SK-N-SH (cell line): ENCODE data around the gene PDE11A. TPM values are rescaled to one million over a fixed set of nuclear protein-coding genes. Genes with fewer than 3 reads are reported as not detected.

Source experiments
- CTCF ChIA-PET: fragments of 300-600, 350-600 bp; formaldehyde crosslinking; extraction: SDS; loops from one replicate; lab custom pipeline; 2021; lab: Yijun Ruan, JAX
- POLR2A ChIA-PET: fragments of 350-600 bp; sonication (Branson Sonifier 250); formaldehyde crosslinking; extraction: SDS; loops from one replicate; lab custom pipeline; 2020; ENCODE audit warnings: antibody characterized with exemption, inconsistent platforms; lab: Yijun Ruan, JAX
- DNase-seq: peaks from one replicate; pipeline ENCODE4 v3.0.0; 2012
- H2AFZ ChIP-seq: fragments of 200-600 bp; sonication (generic); 2 replicates; pipeline ENCODE4 v1.8.1; 2016; ENCODE audit warnings: antibody characterized with exemption, mild to moderate bottlenecking, low read depth
- H3F3A ChIP-seq: fragments of 200-600 bp; sonication (generic); replicated peaks from 2 replicates; pipeline ENCODE3; 2016; ENCODE audit warnings: antibody characterized with exemption, mild to moderate bottlenecking; ENCODE audit not compliant: insufficient read depth
- H3K27ac ChIP-seq, 2 experiments: fragments of 200-500 bp in 1 of 2; fragments of 200-600 bp in 1 of 2; sonication (Bioruptor generic) in 1 of 2; sonication (generic), shearing (Covaris generic) in 1 of 2; 2 replicates each; pipeline versions ENCODE4 v1.5.1 to v1.6.1; 2014 to 2016; ENCODE audit warnings: low read depth in 2 of 2, inconsistent platforms in 1 of 2, low read length in 1 of 2, mild to moderate bottlenecking in 1 of 2, mixed read lengths in 1 of 2
- H3K27me3 ChIP-seq: fragments of 200-600 bp; sonication (generic), shearing (Covaris generic); 2 replicates; pipeline ENCODE4 v1.6.1; 2016; ENCODE audit warnings: mixed run types; ENCODE audit not compliant: insufficient read depth
- H3K36me3 ChIP-seq, 2 experiments: fragments of 200-500 bp in 1 of 2; fragments of 200-600 bp in 1 of 2; sonication (Bioruptor generic) in 1 of 2; sonication (generic) in 1 of 2; replicated peaks in 1 of 2; 2 replicates each; pipeline versions ENCODE3 to v1.5.1; 2014 to 2016; ENCODE audit warnings: low read length in 1 of 2, mild to moderate bottlenecking in 1 of 2; ENCODE audit not compliant: insufficient read depth in 2 of 2, control insufficient read depth in 1 of 2
- H3K4me1 ChIP-seq, 2 experiments: fragments of 200-500 bp in 1 of 2; fragments of 200-600 bp in 1 of 2; sonication (Bioruptor generic) in 1 of 2; sonication (generic), shearing (Covaris generic) in 1 of 2; 2 replicates each; pipeline versions ENCODE4 v1.5.1 to v1.6.1; 2014 to 2016; ENCODE audit warnings: low read depth in 1 of 2, low read length in 1 of 2, mixed run types in 1 of 2; ENCODE audit not compliant: insufficient read depth in 2 of 2, control insufficient read depth in 1 of 2
- H3K4me2 ChIP-seq: fragments of 200-600 bp; sonication (generic), shearing (Covaris generic); 2 replicates; pipeline ENCODE4 v1.6.1; 2017; ENCODE audit warnings: mixed run types
- H3K4me3 ChIP-seq, 2 experiments: fragments of 200-500 bp in 1 of 2; fragments of 200-600 bp in 1 of 2; sonication (Bioruptor generic) in 1 of 2; sonication (generic), shearing (Covaris generic) in 1 of 2; 2 replicates each; pipeline versions ENCODE4 v1.5.1 to v1.8.1; 2014 to 2016; ENCODE audit warnings: low read depth in 2 of 2, inconsistent platforms in 1 of 2, low read length in 1 of 2, mild to moderate bottlenecking in 1 of 2, mixed read lengths in 1 of 2, moderate library complexity in 1 of 2
- H3K79me2 ChIP-seq: fragments of 200-600 bp; sonication (generic); 2 replicates; pipeline ENCODE4 v1.8.1; 2017; ENCODE audit warnings: mild to moderate bottlenecking; ENCODE audit not compliant: insufficient read depth
- H3K9ac ChIP-seq: fragments of 200-600 bp; sonication (generic); 2 replicates; pipeline ENCODE4 v1.6.1; 2017; ENCODE audit warnings: mixed run types
- H3K9me2 ChIP-seq: fragments of 200-600 bp; sonication (generic); 2 replicates; pipeline ENCODE4 v1.6.1; 2017; ENCODE audit warnings: mixed run types
- H3K9me3 ChIP-seq: fragments of 200-600 bp; sonication (generic); 2 replicates; pipeline ENCODE4 v1.6.1; 2017; ENCODE audit warnings: mixed run types, mild to moderate bottlenecking, moderate library complexity
- H4K20me1 ChIP-seq: fragments of 200-600 bp; sonication (generic); 2 replicates; pipeline ENCODE4 v1.6.1; 2017; ENCODE audit warnings: mild to moderate bottlenecking, mixed run types; ENCODE audit not compliant: insufficient read depth
- CTCF ChIP-seq: fragments of 200-600 bp; sonication (generic); IDR thresholded peaks from 2 replicates; pipeline ENCODE4 v1.6.1; 2017; ENCODE audit warnings: antibody characterized with exemption, mild to moderate bottlenecking, moderate library complexity
- EP300 ChIP-seq, 2 experiments: IDR thresholded peaks; 2 replicates each; pipeline versions ENCODE4 v1.4.0 to v1.6.1; 2012; ENCODE audit warnings: borderline replicate concordance in 1 of 2, low read depth in 1 of 2, low read length in 1 of 2
- FOSL2 ChIP-seq: IDR thresholded peaks from 2 replicates; pipeline ENCODE4 v1.4.0; 2012; ENCODE audit warnings: low read depth, mild to moderate bottlenecking, moderate library complexity, borderline replicate concordance
- FOXJ3 ChIP-seq: sonication (generic); formaldehyde crosslinking; IDR thresholded peaks from 2 replicates; pipeline ENCODE4 v1.5.1; 2020; ENCODE audit warnings: mild to moderate bottlenecking, missing genetic modification reagents
- FOXM1 ChIP-seq: IDR thresholded peaks from 2 replicates; pipeline ENCODE4 v1.4.0; 2012; ENCODE audit warnings: low read depth, mild to moderate bottlenecking
- GATA2 ChIP-seq: sonication (generic); formaldehyde crosslinking; IDR thresholded peaks from 2 replicates; pipeline ENCODE4 v1.5.0; 2020; ENCODE audit warnings: mild to moderate bottlenecking, missing genetic modification reagents
- MEF2A ChIP-seq: IDR thresholded peaks from 2 replicates; pipeline ENCODE4 v1.4.0; 2012; ENCODE audit warnings: low read depth, borderline replicate concordance
- NFIC ChIP-seq: IDR thresholded peaks from 2 replicates; pipeline ENCODE4 v1.4.0; 2012; ENCODE audit warnings: borderline replicate concordance
- PBX3 ChIP-seq: IDR thresholded peaks from 2 replicates; pipeline ENCODE4; 2012
- POLR2AphosphoS5 ChIP-seq: IDR thresholded peaks from 2 replicates; pipeline ENCODE4 v1.6.1; 2012; ENCODE audit warnings: low read depth, low read length
- RAD21 ChIP-seq: IDR thresholded peaks from 2 replicates; pipeline ENCODE4 v1.6.1; 2012; ENCODE audit warnings: mild to moderate bottlenecking, low read length
- REST ChIP-seq: IDR thresholded peaks from 2 replicates; pipeline ENCODE4 v1.6.1; 2012; ENCODE audit warnings: mild to moderate bottlenecking, low read depth, low read length, moderate library complexity
- RXRA ChIP-seq: IDR thresholded peaks from 2 replicates; pipeline ENCODE4 v1.4.0; 2012; ENCODE audit warnings: low read depth, mild to moderate bottlenecking, borderline replicate concordance
- TCF12 ChIP-seq: IDR thresholded peaks from 2 replicates; pipeline ENCODE4 v1.4.0; 2012
- TEAD4 ChIP-seq: IDR thresholded peaks from 2 replicates; pipeline ENCODE4 v1.4.0; 2012; ENCODE audit warnings: mild to moderate bottlenecking, borderline replicate concordance; ENCODE audit not compliant: insufficient read depth
- WGBS: methylation state at CpG from one replicate; pipeline ENCODE4 v1.1.6; 2017; ENCODE audit warnings: low lambda C conversion rate; 5-methylcytosine and 5-hydroxymethylcytosine counted together
- polyA plus RNA-seq, 3 experiments: library from polyadenylated mRNA; depleted of rRNA; stranded (reverse); fragments of >200 nt; gene quantifications; 2 replicates each; pipeline ENCODE4 v1.2.3, GENCODE V29; 2012

Gene PDE11A
- polyA plus RNA-seq, 1 of the 3 experiments (the other 2 are of a cell fraction): 0.10 TPM

- Histone ChIP-seq H3K4me2 (no peak overlapping the region), H4K20me1 (no peaks in the 10 kb centered on the region), H3K4me1 (peaks cover 0 to 6% of the 10 kb centered on the region in 2 experiments; a peak in 1 of 4 replicates), H3K4me3 (no peak overlapping the region), H3K27me3 (no peaks in the 10 kb centered on the region), H3K36me3 (no peaks in the 10 kb centered on the region)
- no peak for DNase-seq
- CTCF ChIA-PET: interaction anchor here (1.0 to 1.6 kb wide), 5 partner anchors 10 to 83 kb away, joined by 3 read pairs; no protein-coding TSS in a partner anchor
- no peak for TF ChIP-seq NFIC
- no peak for TF ChIP-seq CTCF
- no peak for TF ChIP-seq REST
- no peak for TF ChIP-seq TCF12
- TF ChIP-seq RAD21: no peak
- no peak for TF ChIP-seq GATA2
- no peak for TF ChIP-seq FOXJ3 (CRISPR knock-in tag)
- no peak for TF ChIP-seq FOXM1
- no peak for TF ChIP-seq FOSL2
- TF ChIP-seq RXRA: no peak
- no peak for TF ChIP-seq MEF2A
- TF ChIP-seq TEAD4: no peak
- no peak for TF ChIP-seq PBX3
- no peak for TF ChIP-seq EP300 (IDR thresholded peaks at IDR 0.05; ENCODE audit: borderline replicate concordance in 1 of 2, low read depth in 1 of 2, low read length in 1 of 2)
- TF ChIP-seq POLR2AphosphoS5: no peak
- TF ChIP-seq, all 33 proteins: peak for 0
- Histone ChIP-seq H3K9me3 (no peaks in the 10 kb centered on the region), H3K9ac (no peak overlapping the region), H3K79me2 (no peaks in the 10 kb centered on the region), H3K27ac (no peak overlapping the region), H2AFZ (no peak overlapping the region), H3F3A (no peaks in the 10 kb centered on the region), H3K9me2 (no peaks in the 10 kb centered on the region)
- WGBS: 81% methylated on average over 3 of the region's 3 CpGs
- POLR2A ChIA-PET: interaction anchor here (0.6 kb wide), 1 partner anchor 64 kb away, joined by 3 read pairs; no protein-coding TSS in a partner anchor
Measured at GRCh38 chr2:177669625-177670330, 402.8 kb downstream of the PDE11A start.
